Stimulated activated naive CD8-positive, alpha-beta T cell treated with anti-CD3 and anti-CD28 coated beads, Interleukin-15, Interleukin-2, amounts not matched to agents 100 ng/mL and 50 ng/mL, for 24 hours (primary cell): ENCODE results near the gene HLA-G.

ENCODE experiments used
- H3K27ac Mint-ChIP-seq: one replicate; pipeline ENCODE4 v1.8.0; 2021; ENCODE audit warnings: mild to moderate bottlenecking, mixed read lengths
- H3K27me3 Mint-ChIP-seq: one replicate; pipeline ENCODE4 v1.8.0; 2021; ENCODE audit warnings: mixed read lengths
- H3K36me3 Mint-ChIP-seq: one replicate; pipeline ENCODE4 v1.8.0; 2021; ENCODE audit warnings: low read depth, mixed read lengths
- H3K4me1 Mint-ChIP-seq: one replicate; pipeline ENCODE4 v1.8.0; 2021; ENCODE audit warnings: low read depth, mixed read lengths
- H3K4me3 Mint-ChIP-seq: one replicate; pipeline ENCODE4 v1.8.0; 2021; ENCODE audit warnings: mild to moderate bottlenecking, mixed read lengths
- H3K9me3 Mint-ChIP-seq: one replicate; pipeline ENCODE4 v1.8.0; 2021; ENCODE audit warnings: mixed read lengths

Gene HLA-G

GRCh38 chr6:29834564-29835436 is 7.2 kb downstream of the HLA-G start:
- H3K9me3 Mint-ChIP-seq: no peaks in the 10 kb centered on the region
- H3K4me3 Mint-ChIP-seq: no peak overlapping the region
- no peaks in the 10 kb centered on the region for H3K4me1 Mint-ChIP-seq
- no peak overlapping the region for H3K27ac Mint-ChIP-seq
- H3K36me3 Mint-ChIP-seq: no peaks in the 10 kb centered on the region
- H3K27me3 Mint-ChIP-seq: peaks cover 61% of the 10 kb centered on the region

- H3K36me3 Mint-ChIP-seq: no peaks in the 10 kb centered on the region
- H3K4me3 Mint-ChIP-seq: no peak overlapping the region
- no peak overlapping the region for H3K27ac Mint-ChIP-seq
- H3K4me1 Mint-ChIP-seq: peaks cover 3% of the 10 kb centered on the region
- peaks cover 37% of the 10 kb centered on the region for H3K27me3 Mint-ChIP-seq
- peaks cover 4% of the 10 kb centered on the region for H3K9me3 Mint-ChIP-seq
Measured at GRCh38 chr6:29839917-29840316, 12.3 kb downstream of the HLA-G start.

- Mint-ChIP-seq H3K27me3 (peaks cover 27% of the 10 kb centered on the region), H3K36me3 (no peaks in the 10 kb centered on the region), H3K27ac (no peak overlapping the region), H3K9me3 (peaks cover 4% of the 10 kb centered on the region), H3K4me3 (no peak overlapping the region), H3K4me1 (peaks cover 10% of the 10 kb centered on the region)
Measured at GRCh38 chr6:29841030-29841429, 13.4 kb downstream of the HLA-G start.

- H3K9me3 Mint-ChIP-seq: peaks cover 4% of the 10 kb centered on the region
- no peak overlapping the region for H3K27ac Mint-ChIP-seq
- peaks cover 35% of the 10 kb centered on the region for H3K27me3 Mint-ChIP-seq
- H3K4me1 Mint-ChIP-seq: peaks cover 24% of the 10 kb centered on the region
- no peak overlapping the region for H3K4me3 Mint-ChIP-seq
- no peaks in the 10 kb centered on the region for H3K36me3 Mint-ChIP-seq
Measured at GRCh38 chr6:29845405-29846006, 17.9 kb downstream of the HLA-G start.

GRCh38 chr6:29847871-29848630 is 20.4 kb downstream of the HLA-G start:
- Mint-ChIP-seq H3K27me3 (peaks cover 44% of the 10 kb centered on the region), H3K27ac (no peak overlapping the region), H3K4me1 (peaks cover 27% of the 10 kb centered on the region), H3K9me3 (no peaks in the 10 kb centered on the region), H3K36me3 (no peaks in the 10 kb centered on the region), H3K4me3 (no peak overlapping the region)

GRCh38 chr6:29850011-29850553 is 22.5 kb downstream of the HLA-G start:
- no peak overlapping the region for H3K27ac Mint-ChIP-seq
- H3K36me3 Mint-ChIP-seq: no peaks in the 10 kb centered on the region
- H3K4me1 Mint-ChIP-seq: peaks cover 22% of the 10 kb centered on the region
- peak overlapping the region; percentile 76 for H3K4me3 Mint-ChIP-seq
- no peaks in the 10 kb centered on the region for H3K9me3 Mint-ChIP-seq
- peaks cover 52% of the 10 kb centered on the region for H3K27me3 Mint-ChIP-seq

GRCh38 chr6:29851190-29851589 is 23.6 kb downstream of the HLA-G start:
- Mint-ChIP-seq H3K27me3 (peaks cover 61% of the 10 kb centered on the region), H3K4me3 (no peak overlapping the region)

GRCh38 chr6:29853245-29853644 is 25.6 kb downstream of the HLA-G start:
- Mint-ChIP-seq H3K27ac (no peak overlapping the region), H3K27me3 (peaks cover 52% of the 10 kb centered on the region), H3K36me3 (no peaks in the 10 kb centered on the region), H3K9me3 (no peaks in the 10 kb centered on the region), H3K4me3 (no peak overlapping the region), H3K4me1 (peaks cover 12% of the 10 kb centered on the region)

More at GRCh38 chr6:29851190-29851589, 23.6 kb downstream of the HLA-G start:
- Mint-ChIP-seq H3K4me1 (peaks cover 17% of the 10 kb centered on the region), H3K36me3 (no peaks in the 10 kb centered on the region), H3K27ac (no peak overlapping the region), H3K9me3 (no peaks in the 10 kb centered on the region)

- H3K27me3 Mint-ChIP-seq: peaks cover 28% of the 10 kb centered on the region
- no peaks in the 10 kb centered on the region for H3K4me1 Mint-ChIP-seq
- no peak overlapping the region for H3K27ac Mint-ChIP-seq
- no peak overlapping the region for H3K4me3 Mint-ChIP-seq
- no peaks in the 10 kb centered on the region for H3K9me3 Mint-ChIP-seq
- H3K36me3 Mint-ChIP-seq: no peaks in the 10 kb centered on the region
Measured at GRCh38 chr6:29858006-29858405, 30.4 kb downstream of the HLA-G start.

GRCh38 chr6:29861521-29862255 is 34.1 kb downstream of the HLA-G start:
- no peaks in the 10 kb centered on the region for H3K36me3 Mint-ChIP-seq
- H3K4me3 Mint-ChIP-seq: no peak overlapping the region
- H3K27ac Mint-ChIP-seq: no peak overlapping the region
- H3K27me3 Mint-ChIP-seq: peaks cover 32% of the 10 kb centered on the region
- H3K4me1 Mint-ChIP-seq: no peaks in the 10 kb centered on the region
- no peaks in the 10 kb centered on the region for H3K9me3 Mint-ChIP-seq

- Mint-ChIP-seq H3K27ac (no peak overlapping the region), H3K4me3 (no peak overlapping the region), H3K36me3 (no peaks in the 10 kb centered on the region), H3K4me1 (no peaks in the 10 kb centered on the region), H3K27me3 (peaks cover 47% of the 10 kb centered on the region), H3K9me3 (no peaks in the 10 kb centered on the region)
Measured at GRCh38 chr6:29864037-29864810, 36.6 kb downstream of the HLA-G start.

- no peaks in the 10 kb centered on the region for H3K4me1 Mint-ChIP-seq
Measured at GRCh38 chr6:29865631-29866030, 38.0 kb downstream of the HLA-G start.

GRCh38 chr6:29870104-29870503 is 42.5 kb downstream of the HLA-G start:
- H3K27me3 Mint-ChIP-seq: peaks cover 24% of the 10 kb centered on the region
- H3K4me3 Mint-ChIP-seq: no peak overlapping the region
- H3K27ac Mint-ChIP-seq: no peak overlapping the region
- peaks cover 3% of the 10 kb centered on the region for H3K9me3 Mint-ChIP-seq
- no peaks in the 10 kb centered on the region for H3K4me1 Mint-ChIP-seq
- no peaks in the 10 kb centered on the region for H3K36me3 Mint-ChIP-seq

More at GRCh38 chr6:29865631-29866030, 38.0 kb downstream of the HLA-G start:
- Mint-ChIP-seq H3K27ac (no peak overlapping the region), H3K27me3 (peaks cover 44% of the 10 kb centered on the region), H3K9me3 (no peaks in the 10 kb centered on the region), H3K4me3 (no peak overlapping the region), H3K36me3 (no peaks in the 10 kb centered on the region)

GRCh38 chr6:29872791-29873190 is 45.2 kb downstream of the HLA-G start:
- H3K4me3 Mint-ChIP-seq: no peak overlapping the region
- H3K9me3 Mint-ChIP-seq: peaks cover 5% of the 10 kb centered on the region
- no peaks in the 10 kb centered on the region for H3K4me1 Mint-ChIP-seq
- no peaks in the 10 kb centered on the region for H3K36me3 Mint-ChIP-seq
- H3K27me3 Mint-ChIP-seq: peaks cover 7% of the 10 kb centered on the region
- no peak overlapping the region for H3K27ac Mint-ChIP-seq
